Upper lobe of right lung (tissue), 1 donor: Measurements from ENCODE around the gene SIRPB2. TPM values are rescaled to one million over a fixed set of nuclear protein-coding genes. Genes with fewer than 3 reads are reported as not detected.

Experiments used
- ATAC-seq: fragments of 200-7000 bp; cut with Tn5 transposase; one replicate; pipeline ENCODE4 v1.9.1; 2020; ENCODE audit warnings: mild to moderate bottlenecking, moderate library complexity
- DNase-seq: peaks from one replicate; pipeline ENCODE4 v3.0.0-alpha.2; 2020
- H3K27ac ChIP-seq: fragments of 200-600 bp; one replicate; pipeline ENCODE4 v1.8.0; 2022
- H3K27me3 ChIP-seq: fragments of 200-600 bp; one replicate; pipeline ENCODE4 v1.8.0; 2022; ENCODE audit warnings: mild to moderate bottlenecking
- H3K36me3 ChIP-seq: fragments of 200-600 bp; one replicate; pipeline ENCODE4 v1.8.0; 2022
- H3K4me1 ChIP-seq: fragments of 200-600 bp; one replicate; pipeline ENCODE4 v1.8.0; 2022
- H3K4me3 ChIP-seq: fragments of 200-600 bp; one replicate; pipeline ENCODE4 v1.8.0; 2022; ENCODE audit warnings: mild to moderate bottlenecking
- H3K9me3 ChIP-seq: fragments of 200-600 bp; one replicate; pipeline ENCODE4 v1.8.0; 2022
- intact Hi-C: fragments of 100-400 bp; cut with DNase I; formaldehyde crosslinking; loops from one replicate; pipeline ENCODE4 v1.11.0; 2022
- long read RNA-seq: library from polyadenylated mRNA; unstranded; transcript quantifications from one replicate; pipeline ENCODE4 v2.0.0, GENCODE V29; 2021
- total RNA-seq: library from RNA; stranded (reverse); fragmentation: NEBNext Ultra II Directional; extraction: Animal tissue kit (Norgen Biotek cat#: 25700); gene quantifications from one replicate; pipeline ENCODE4 v1.2.1, GENCODE V29; 2021
- TF ChIP-seq, protein P1 (sequence below): fragments of 200-600 bp; IDR thresholded peaks from one replicate; pipeline ENCODE4 v1.8.0; 2022; ENCODE audit warnings: antibody characterized with exemption
- donor health status: DM: no; HTN: yes; CAD: no; lungs with severe emphysema.

Gene SIRPB2
- 14.3 TPM for total RNA-seq
- long read RNA-seq, partial matches to known transcripts: 1 of 8 reads
- long read RNA-seq, other reads (novel, unspliced or antisense): 4 of 8 reads

DNA sequence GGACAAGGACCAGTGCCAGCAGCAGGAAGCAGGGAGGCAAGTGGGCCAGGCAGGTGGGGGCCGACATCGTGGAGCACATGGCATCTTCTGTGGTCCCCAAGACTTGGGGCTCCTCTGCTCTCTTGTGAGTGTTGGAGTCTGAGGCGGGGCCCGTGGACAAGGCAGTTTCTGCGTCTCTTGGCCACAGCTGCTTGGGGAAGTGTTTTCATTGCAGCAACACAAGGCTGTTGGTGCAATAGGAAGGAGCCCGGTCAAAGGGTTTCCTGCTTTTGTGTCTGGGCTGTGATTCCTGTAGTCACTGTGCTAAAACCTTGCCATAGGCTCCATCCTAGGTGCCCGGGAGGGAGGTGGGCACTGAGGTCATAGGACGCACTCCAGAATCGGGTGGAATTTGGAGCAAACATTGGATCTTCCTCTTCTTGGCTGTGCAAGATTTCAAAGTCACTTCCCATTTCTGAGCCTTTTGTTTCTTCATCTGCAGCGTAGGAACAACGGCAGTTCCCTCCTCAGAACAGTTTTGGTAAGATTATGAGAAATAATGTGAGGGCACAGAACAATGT lies at the start of gene SIRPB2:
Gene SIRPB2, minus strand, starts transcription at position 140 of the 560 bp plus-strand sequence. Its CDS starts 61 bp downstream, at position 79.
- DNase-seq (peak; percentile 78), ATAC-seq (peak; percentile 81)
- Histone ChIP-seq H3K36me3 (no peaks in the 10 kb centered on the region), H3K27ac (peak within 1 kb of the TSS; percentile 79), H3K27me3 (no peaks in the 10 kb centered on the region), H3K9me3 (no peaks in the 10 kb centered on the region), H3K4me3 (peak within 1 kb of the TSS; percentile 36), H3K4me1 (peaks cover 6% of the 10 kb centered on the region)
- intact Hi-C loops: no loop called here
- TF ChIP-seq, protein P1, sequence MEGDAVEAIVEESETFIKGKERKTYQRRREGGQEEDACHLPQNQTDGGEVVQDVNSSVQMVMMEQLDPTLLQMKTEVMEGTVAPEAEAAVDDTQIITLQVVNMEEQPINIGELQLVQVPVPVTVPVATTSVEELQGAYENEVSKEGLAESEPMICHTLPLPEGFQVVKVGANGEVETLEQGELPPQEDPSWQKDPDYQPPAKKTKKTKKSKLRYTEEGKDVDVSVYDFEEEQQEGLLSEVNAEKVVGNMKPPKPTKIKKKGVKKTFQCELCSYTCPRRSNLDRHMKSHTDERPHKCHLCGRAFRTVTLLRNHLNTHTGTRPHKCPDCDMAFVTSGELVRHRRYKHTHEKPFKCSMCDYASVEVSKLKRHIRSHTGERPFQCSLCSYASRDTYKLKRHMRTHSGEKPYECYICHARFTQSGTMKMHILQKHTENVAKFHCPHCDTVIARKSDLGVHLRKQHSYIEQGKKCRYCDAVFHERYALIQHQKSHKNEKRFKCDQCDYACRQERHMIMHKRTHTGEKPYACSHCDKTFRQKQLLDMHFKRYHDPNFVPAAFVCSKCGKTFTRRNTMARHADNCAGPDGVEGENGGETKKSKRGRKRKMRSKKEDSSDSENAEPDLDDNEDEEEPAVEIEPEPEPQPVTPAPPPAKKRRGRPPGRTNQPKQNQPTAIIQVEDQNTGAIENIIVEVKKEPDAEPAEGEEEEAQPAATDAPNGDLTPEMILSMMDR: no peak

DNA sequence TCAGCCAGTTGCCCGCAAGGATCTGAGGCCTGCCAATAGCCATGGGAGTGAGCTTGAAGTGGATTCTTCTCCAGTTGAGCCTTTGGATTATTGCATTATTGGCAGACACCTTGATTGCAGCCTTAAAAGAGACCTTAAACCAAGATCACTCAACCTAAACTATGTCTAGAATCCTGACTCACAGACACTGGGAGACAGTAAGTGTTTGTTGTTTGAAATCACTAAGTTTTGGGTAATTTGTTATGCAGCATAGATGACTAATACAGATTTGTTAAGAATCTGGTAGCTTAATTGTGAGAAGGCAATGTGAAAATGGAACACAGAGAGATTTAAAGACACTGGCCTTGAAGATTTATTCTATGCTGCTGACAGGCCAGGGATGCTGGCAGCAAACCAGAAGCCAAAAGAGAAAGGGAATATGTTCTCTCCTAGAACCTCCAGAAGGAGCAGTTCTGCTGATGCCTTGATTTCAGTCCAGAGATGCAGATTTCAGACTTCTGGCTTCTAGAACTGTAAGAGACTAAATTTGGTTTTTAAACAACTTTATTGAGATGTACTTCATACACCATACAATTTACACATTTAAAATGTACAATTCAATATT lies 48.7 kb upstream of the SIRPB2 start:
- TF ChIP-seq, protein P1: no peak
- intact Hi-C loops: no loop called here

DNA sequence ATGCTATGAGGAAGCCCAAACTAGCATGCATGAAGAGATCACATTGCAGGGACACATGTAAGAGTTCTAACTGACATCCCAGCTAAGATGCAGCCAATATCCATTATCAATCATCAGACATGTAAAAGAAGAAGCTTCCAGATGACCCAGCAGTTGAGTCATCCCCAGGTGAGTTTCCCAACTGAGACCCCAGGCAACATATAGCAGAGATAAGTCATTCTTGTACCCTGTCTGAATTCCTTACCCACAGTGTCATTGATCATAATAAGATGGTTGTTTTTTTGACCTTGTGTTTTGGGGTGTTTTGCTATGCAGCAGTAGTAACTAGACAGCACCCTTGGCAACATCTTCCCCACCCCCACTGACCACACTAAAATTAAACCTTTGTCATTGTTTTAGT lies 47.4 kb upstream of the SIRPB2 start:
- H3K9me3 ChIP-seq: no peaks in the 10 kb centered on the region
- H3K36me3 ChIP-seq: no peaks in the 10 kb centered on the region
- no peak overlapping the region for H3K4me3 ChIP-seq
- no peak overlapping the region for H3K27ac ChIP-seq
- no peak for ATAC-seq
- H3K27me3 ChIP-seq: no peaks in the 10 kb centered on the region
- H3K4me1 ChIP-seq: no peaks in the 10 kb centered on the region
- TF ChIP-seq, protein P1: no peak
- no peak for DNase-seq
- intact Hi-C loops: no loop called here

More for the DNA sequence above, 48.7 kb upstream of the SIRPB2 start:
- Histone ChIP-seq H3K4me1 (no peaks in the 10 kb centered on the region), H3K9me3 (no peaks in the 10 kb centered on the region), H3K4me3 (no peak overlapping the region), H3K27ac (no peak overlapping the region), H3K36me3 (no peaks in the 10 kb centered on the region), H3K27me3 (no peaks in the 10 kb centered on the region)
- ATAC-seq (no peak), DNase-seq (no peak)

DNA sequence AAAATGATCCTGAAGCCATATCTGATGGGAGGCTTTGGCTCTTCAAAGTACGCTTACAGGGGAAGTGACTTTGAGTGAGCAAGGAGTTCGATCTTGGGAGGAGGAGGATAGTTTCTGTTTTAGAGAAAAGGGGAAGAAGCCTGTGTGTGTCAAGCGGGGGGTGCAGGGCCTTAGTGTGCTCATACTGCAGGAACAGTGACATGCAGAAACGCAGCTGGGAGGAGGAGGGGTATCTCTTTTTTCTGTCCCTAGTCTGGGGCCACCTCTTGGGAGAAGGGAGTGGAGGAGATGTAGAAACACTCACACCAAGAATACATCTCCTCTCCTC lies 46.5 kb upstream of the SIRPB2 start:
- no peak overlapping the region for H3K4me3 ChIP-seq
- DNase-seq: peak; percentile 72
- intact Hi-C loops: no loop called here
- H3K36me3 ChIP-seq: no peaks in the 10 kb centered on the region
- ATAC-seq: peak; percentile 86
- no peaks in the 10 kb centered on the region for H3K27me3 ChIP-seq
- H3K4me1 ChIP-seq: no peaks in the 10 kb centered on the region
- TF ChIP-seq, protein P1: no peak
- H3K27ac ChIP-seq: peak overlapping the region; percentile 79
- H3K9me3 ChIP-seq: no peaks in the 10 kb centered on the region

DNA sequence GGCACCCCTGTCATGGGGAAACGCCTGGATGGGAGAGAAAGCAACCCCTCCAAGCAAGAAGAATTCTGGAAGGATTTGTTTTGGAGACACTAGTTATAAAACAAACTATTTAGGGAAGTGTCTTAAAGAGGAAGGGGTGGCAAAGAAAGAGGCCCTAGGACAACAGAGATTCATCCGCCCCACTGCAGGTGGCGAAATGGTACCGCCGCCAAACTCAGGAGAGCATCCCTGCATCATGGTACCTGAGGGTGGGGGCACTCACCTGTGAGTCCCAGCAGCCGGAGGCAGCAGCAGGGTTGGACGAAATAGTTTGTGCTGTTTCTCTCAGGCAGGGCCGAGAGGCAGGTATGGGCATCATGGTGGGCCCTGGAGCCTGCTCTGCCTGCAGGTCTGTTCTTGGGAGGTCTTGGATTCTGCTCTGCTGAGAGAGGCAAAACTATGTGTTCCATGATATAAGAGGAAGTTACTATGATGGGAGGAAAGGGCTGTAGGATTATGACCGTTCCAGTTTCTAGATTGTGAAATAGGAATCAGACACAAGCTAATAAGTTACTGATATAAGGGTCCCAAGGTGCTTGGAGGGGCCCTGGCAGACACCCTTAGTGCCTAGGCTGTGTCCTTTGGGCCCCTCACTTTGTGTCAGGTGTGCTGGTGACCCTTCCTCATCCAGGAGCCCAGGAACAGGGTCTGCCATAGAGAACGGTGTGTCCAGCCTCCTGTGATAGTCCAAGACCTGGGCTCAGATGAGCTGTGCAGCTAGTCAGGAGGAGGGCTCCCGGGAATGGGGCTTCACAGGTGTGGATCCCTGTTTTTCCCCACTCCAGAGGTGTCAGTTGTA lies 45.9 kb upstream of the SIRPB2 start:
- TF ChIP-seq, protein P1: no peak
- Histone ChIP-seq H3K4me1 (no peaks in the 10 kb centered on the region), H3K4me3 (no peak overlapping the region), H3K27ac (peak overlapping the region; percentile 79), H3K27me3 (no peaks in the 10 kb centered on the region), H3K9me3 (no peaks in the 10 kb centered on the region), H3K36me3 (no peaks in the 10 kb centered on the region)
- DNase-seq: no peak
- intact Hi-C loops: no loop called here
- peak; percentile 62 for ATAC-seq
